ENCODE results near the gene ALAS2. TPM values are rescaled to one million over a fixed set of nuclear protein-coding genes. Genes with fewer than 3 reads are reported as not detected.
A peak's percentile ranks its signal among the peaks of the same experiment; 100 is the strongest.

Gene ALAS2
- total RNA-seq, 1 donor from 2014 or later: not detected

GRCh38 chrX:55005256-55005655 is 25.5 kb downstream of the ALAS2 start:
- no peak for TF ChIP-seq CTCF (conservative IDR thresholded peaks at IDR 0.05; ENCODE audit: low read depth, low read length)
- no peak for DNase-seq (ENCODE audit: low read depth)
- no peak overlapping the region for H3K4me3 ChIP-seq (ENCODE audit: low read depth, low read length)

DNA sequence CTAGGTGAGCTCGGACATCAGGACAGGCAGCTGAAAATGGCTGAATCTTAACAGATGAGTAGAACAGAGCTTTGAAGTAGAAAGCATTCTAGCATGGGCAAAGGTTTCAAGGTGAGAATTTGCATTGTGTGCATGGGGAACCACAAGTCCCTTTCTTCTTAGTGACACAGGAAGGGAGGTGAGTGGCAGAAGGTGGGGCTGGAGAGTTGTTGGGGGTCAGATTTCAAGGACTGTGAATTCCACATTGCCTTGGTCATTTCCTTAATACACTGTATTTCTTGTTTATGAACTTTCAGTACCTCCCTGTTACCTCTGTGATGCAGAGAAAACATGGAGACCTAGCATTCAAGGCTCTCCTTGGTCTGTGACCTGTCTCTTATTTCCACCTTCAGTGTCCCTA is 26.5 kb downstream of the ALAS2 start:
- TF ChIP-seq CTCF (conservative IDR thresholded peaks at IDR 0.05; ENCODE audit: low read depth, low read length): no peak
- H3K4me3 ChIP-seq (ENCODE audit: low read depth, low read length): no peak overlapping the region

GRCh38 chrX:54999717-55000598 is 30.8 kb downstream of the ALAS2 start, which contains the start of gene APEX2:
APEX2 (plus strand) TSS chrX:55000363; CDS start chrX:55000423, 60 bp downstream.
- peak; percentile 75 for DNase-seq (ENCODE audit: low read depth)
- H3K4me3 ChIP-seq (ENCODE audit: low read depth, low read length): peak within 1 kb of the TSS; percentile 75
- TF ChIP-seq CTCF (conservative IDR thresholded peaks at IDR 0.05; ENCODE audit: low read depth, low read length): no peak

More for the DNA sequence above, 26.5 kb downstream of the ALAS2 start:
- no peak for DNase-seq (ENCODE audit: low read depth)

GRCh38 chrX:54995621-54996020 is 35.2 kb downstream of the ALAS2 start:
- no peak for TF ChIP-seq CTCF (conservative IDR thresholded peaks at IDR 0.05; ENCODE audit: low read depth, low read length)

DNA sequence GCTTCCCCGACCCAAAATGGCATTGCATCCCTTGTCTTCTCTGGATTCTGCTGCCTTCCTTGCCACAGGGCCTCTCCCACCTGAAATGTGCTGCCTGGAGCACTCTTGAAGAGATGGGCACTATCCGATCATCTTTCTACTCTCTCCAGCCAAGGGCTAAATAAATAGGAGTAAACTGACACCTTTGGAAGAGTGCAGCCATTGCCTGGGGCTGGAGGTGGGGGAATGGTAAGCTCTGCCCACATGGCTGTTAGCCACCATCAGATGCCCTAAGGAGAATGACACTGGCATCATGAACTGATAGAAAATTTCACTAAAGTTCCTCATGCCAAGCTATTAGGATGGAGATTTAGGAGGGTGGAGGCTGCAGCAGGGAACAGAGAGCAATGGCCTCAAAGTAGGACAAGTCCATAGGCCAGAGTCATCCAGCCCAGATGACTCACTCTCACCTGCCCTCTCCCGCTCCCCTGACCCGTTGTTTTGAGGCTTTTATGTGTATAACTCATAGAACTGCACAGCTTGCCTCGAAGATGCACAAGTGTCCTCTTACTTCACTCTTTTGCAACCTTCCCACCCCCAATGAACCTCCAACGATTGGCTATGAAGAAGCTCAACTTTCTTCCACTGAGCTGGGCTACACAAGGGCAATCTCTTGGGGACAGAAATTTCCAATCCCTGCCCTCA is 36.0 kb downstream of the ALAS2 start:
- TF ChIP-seq CTCF (conservative IDR thresholded peaks at IDR 0.05; ENCODE audit: low read depth, low read length): no peak
- DNase-seq (ENCODE audit: low read depth): no peak
- H3K4me3 ChIP-seq (ENCODE audit: low read depth, low read length): no peak overlapping the region

More at GRCh38 chrX:54995621-54996020, 35.2 kb downstream of the ALAS2 start:
- no peak overlapping the region for H3K4me3 ChIP-seq (ENCODE audit: low read depth, low read length)
- no peak for DNase-seq (ENCODE audit: low read depth)

GRCh38 chrX:54994099-54994498 is 36.7 kb downstream of the ALAS2 start, which contains the start of gene PFKFB1:
PFKFB1 (minus strand) TSS chrX:54994188; CDS start chrX:54994007, 181 bp downstream.
- no peak for DNase-seq (ENCODE audit: low read depth)
- no peak within 1 kb of the TSS for H3K4me3 ChIP-seq (ENCODE audit: low read depth, low read length)
- no peak for TF ChIP-seq CTCF (conservative IDR thresholded peaks at IDR 0.05; ENCODE audit: low read depth, low read length)
